Activated T-cell treated with anti-CD3 and anti-CD28 coated beads, Interleukin-2, amount 50 U/mL, for 72 hours (primary cell): ENCODE data around the gene PSEN1. TPM values are rescaled to one million over a fixed set of nuclear protein-coding genes. Genes with fewer than 3 reads are reported as not detected.
"Not testable (repeated sequence)": the region's sequence is repeated elsewhere in the genome, so short reads cannot be mapped to it uniquely, and the experiment has no call there.

Experiments used
- ATAC-seq, 2 donors: fragments of 150-1000 bp; cut with Tn5 transposase; replicated peaks in 1 of 2; 2 replicates each; pipeline ENCODE4 v1.10.0; 2021; ENCODE audit warnings: moderate library complexity in 2 of 2, mild to moderate bottlenecking in 1 of 2
- DNase-seq, 2 donors: peaks; one replicate each; pipeline ENCODE4 v3.0.0; 2021 to 2022; ENCODE audit warnings: mixed read lengths in 1 of 2
- H3K27ac Mint-ChIP-seq: one replicate; pipeline ENCODE4 v1.8.0; 2022; ENCODE audit warnings: mild to moderate bottlenecking, moderate library complexity, mixed read lengths
- H3K27me3 Mint-ChIP-seq: one replicate; pipeline ENCODE4 v1.8.0; 2022; ENCODE audit warnings: low read depth, mixed read lengths
- H3K36me3 Mint-ChIP-seq, 2 donors: one replicate each; pipeline ENCODE4 v1.8.0; 2022; ENCODE audit warnings: mixed read lengths in 2 of 2, mild to moderate bottlenecking in 1 of 2; ENCODE audit not compliant: insufficient read depth in 2 of 2
- H3K4me1 Mint-ChIP-seq: one replicate; pipeline ENCODE4 v1.8.0; 2022; ENCODE audit warnings: low read depth, mixed read lengths
- H3K4me3 Mint-ChIP-seq, 2 donors: one replicate each; pipeline ENCODE4 v1.8.0; 2022; ENCODE audit warnings: mild to moderate bottlenecking in 2 of 2, mixed read lengths in 2 of 2, moderate library complexity in 2 of 2
- H3K9me3 Mint-ChIP-seq, 2 donors: one replicate each; pipeline ENCODE4 v1.8.0; 2022; ENCODE audit warnings: mixed read lengths in 2 of 2
- total RNA-seq, 2 donors: library from RNA; stranded (reverse); gene quantifications; one replicate each; pipeline ENCODE4 v1.2.3, GENCODE V29; 2022

PSEN1 gene
- total RNA-seq, 2 donors from 2014 or later: 40.1 to 42.2 TPM

DNA sequence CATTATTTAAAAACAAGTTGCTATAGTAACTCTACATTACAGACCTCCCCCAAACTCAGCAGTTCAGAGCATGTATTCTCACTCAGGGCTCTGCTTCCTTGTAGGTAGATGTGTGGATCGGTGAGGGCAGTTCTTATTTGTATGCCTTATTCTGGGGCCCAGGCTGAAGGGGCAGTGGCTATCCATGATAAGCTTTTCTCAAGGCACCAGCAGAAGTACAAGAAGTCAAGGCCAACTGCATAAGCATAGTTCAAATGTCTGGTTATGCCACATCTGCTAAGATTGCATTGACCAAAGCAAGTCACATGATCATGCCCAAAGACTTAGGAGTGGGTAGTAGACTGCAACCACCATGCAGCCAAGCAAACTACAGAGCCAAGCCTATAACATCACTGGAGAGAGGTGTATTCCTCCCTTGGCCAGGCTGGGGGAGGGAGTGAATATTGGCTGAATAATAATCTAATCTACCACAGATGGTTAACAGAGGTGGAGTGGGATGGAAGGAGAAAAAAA is 4.6 kb downstream of the PSEN1 start:
- Mint-ChIP-seq H3K4me3 (peak overlapping the region; percentile 1 to 41), H3K36me3 (peaks cover 2 to 6% of the 10 kb centered on the region in 2 donors), H3K4me1 (peaks cover 52% of the 10 kb centered on the region), H3K27me3 (no peaks in the 10 kb centered on the region), H3K9me3 (no peaks in the 10 kb centered on the region), H3K27ac (peak overlapping the region; percentile 11)
- DNase-seq (no peak), ATAC-seq (no peak)

DNA sequence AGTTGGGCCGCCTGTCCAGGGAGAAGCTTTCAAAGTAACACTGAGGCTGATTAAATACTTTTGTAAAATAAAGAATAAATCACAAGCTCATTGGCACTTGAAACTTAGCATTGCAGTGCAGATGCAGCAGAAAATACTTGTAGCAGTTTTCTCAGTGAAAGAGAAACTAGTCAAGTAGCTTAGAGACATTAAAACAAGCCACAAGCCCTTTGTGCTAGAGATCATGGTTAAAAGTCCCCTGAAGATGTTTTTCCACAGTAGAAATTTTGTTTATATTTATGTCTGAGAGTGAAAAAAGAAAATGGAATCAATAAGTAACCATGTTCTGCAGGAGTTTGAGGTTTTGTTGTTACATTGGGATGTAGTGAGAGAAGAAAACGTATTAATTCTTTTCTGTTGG is 5.9 kb downstream of the PSEN1 start:
- Mint-ChIP-seq H3K9me3 (no peaks in the 10 kb centered on the region), H3K27ac (peak overlapping the region; percentile 88), H3K36me3 (peaks cover 0 to 4% of the 10 kb centered on the region in 2 donors), H3K4me3 (peak overlapping the region in 1 of 2 donors; percentile 39), H3K4me1 (peaks cover 46% of the 10 kb centered on the region), H3K27me3 (no peaks in the 10 kb centered on the region)
- ATAC-seq (no peak), DNase-seq (no peak)

GRCh38 chr14:73143003-73143402 is 6.7 kb downstream of the PSEN1 start:
- peak overlapping the region in 1 of 2 donors; percentile 23 for H3K4me3 Mint-ChIP-seq
- H3K4me1 Mint-ChIP-seq: peaks cover 40% of the 10 kb centered on the region
- H3K27ac Mint-ChIP-seq: peak overlapping the region; percentile 88
- no peaks in the 10 kb centered on the region for H3K9me3 Mint-ChIP-seq
- DNase-seq (no peak), ATAC-seq (no peak)
- no peaks in the 10 kb centered on the region for H3K27me3 Mint-ChIP-seq
- H3K36me3 Mint-ChIP-seq: peaks cover 0 to 3% of the 10 kb centered on the region in 2 donors

DNA sequence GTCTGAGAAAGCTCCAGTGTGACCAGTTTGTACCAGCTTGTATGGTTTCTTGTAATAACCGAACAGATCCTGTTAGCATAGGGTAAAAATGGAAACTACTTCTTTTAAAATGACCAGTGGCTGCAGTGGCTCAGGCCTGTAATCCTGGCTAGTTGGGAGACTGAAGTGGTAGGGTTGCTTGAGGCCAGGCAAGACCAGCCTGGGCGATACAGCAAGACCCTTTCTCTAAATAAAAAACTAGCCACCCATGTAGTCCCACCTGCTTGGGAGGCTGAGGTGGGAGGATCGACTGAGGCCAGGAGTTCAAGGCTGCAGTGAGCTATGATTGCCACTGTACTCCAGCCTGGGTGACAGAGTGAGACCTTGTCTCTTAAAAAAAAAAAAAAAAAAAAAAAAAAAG is 7.3 kb downstream of the PSEN1 start:
- H3K27ac Mint-ChIP-seq: peak overlapping the region; percentile 30
- ATAC-seq (no peak), DNase-seq (no peak)
- H3K36me3 Mint-ChIP-seq: peaks cover 0 to 6% of the 10 kb centered on the region in 2 donors
- H3K27me3 Mint-ChIP-seq: no peaks in the 10 kb centered on the region
- H3K4me1 Mint-ChIP-seq: peaks cover 40% of the 10 kb centered on the region
- H3K4me3 Mint-ChIP-seq: no peak overlapping the region
- no peaks in the 10 kb centered on the region for H3K9me3 Mint-ChIP-seq

- DNase-seq (no peak), ATAC-seq (no peak)
- peaks cover 0 to 10% of the 10 kb centered on the region in 2 donors for H3K36me3 Mint-ChIP-seq
- no peaks in the 10 kb centered on the region for H3K9me3 Mint-ChIP-seq
- no peak overlapping the region for H3K4me3 Mint-ChIP-seq
- no peak overlapping the region for H3K27ac Mint-ChIP-seq
- no peaks in the 10 kb centered on the region for H3K27me3 Mint-ChIP-seq
- H3K4me1 Mint-ChIP-seq: peaks cover 39% of the 10 kb centered on the region
Measured at GRCh38 chr14:73145371-73145770, 9.1 kb downstream of the PSEN1 start.

DNA sequence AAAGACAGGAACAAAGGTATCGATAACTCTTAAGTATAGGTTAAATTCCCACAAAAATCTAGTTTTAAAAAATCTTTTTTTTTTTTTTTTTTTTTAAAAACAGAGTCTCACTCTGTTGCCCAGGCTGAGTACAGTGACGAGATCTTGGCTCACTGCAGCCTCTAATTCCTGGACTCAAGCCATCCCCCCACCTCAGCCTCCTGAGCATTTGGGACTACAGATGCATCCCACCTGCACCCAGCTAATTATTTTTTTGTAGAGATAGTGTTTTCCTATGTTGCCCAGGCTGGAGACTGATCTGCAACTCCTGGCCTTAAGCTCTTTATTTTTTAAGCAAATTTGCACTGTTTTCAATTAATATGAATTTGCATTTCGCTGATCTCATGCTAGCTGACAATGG is 9.8 kb downstream of the PSEN1 start:
- Mint-ChIP-seq H3K4me1 (peaks cover 32% of the 10 kb centered on the region), H3K9me3 (no peaks in the 10 kb centered on the region), H3K4me3 (no peak overlapping the region), H3K27ac (no peak overlapping the region), H3K27me3 (no peaks in the 10 kb centered on the region), H3K36me3 (peaks cover 0 to 8% of the 10 kb centered on the region in 2 donors)
- ATAC-seq (no peak), DNase-seq (no peak)

- no peaks in the 10 kb centered on the region for H3K9me3 Mint-ChIP-seq
- peaks cover 0 to 10% of the 10 kb centered on the region in 2 donors for H3K36me3 Mint-ChIP-seq
- H3K4me1 Mint-ChIP-seq: peaks cover 9% of the 10 kb centered on the region
- no peaks in the 10 kb centered on the region for H3K27me3 Mint-ChIP-seq
- DNase-seq (no peak), ATAC-seq (no peak)
- H3K27ac Mint-ChIP-seq: no peak overlapping the region
- H3K4me3 Mint-ChIP-seq: no peak overlapping the region
Measured at GRCh38 chr14:73149753-73150152, 13.4 kb downstream of the PSEN1 start.

- Mint-ChIP-seq H3K9me3 (no peaks in the 10 kb centered on the region), H3K36me3 (peaks cover 0 to 9% of the 10 kb centered on the region in 2 donors), H3K4me1 (no peaks in the 10 kb centered on the region), H3K4me3 (no peak overlapping the region), H3K27me3 (no peaks in the 10 kb centered on the region), H3K27ac (no peak overlapping the region)
- DNase-seq: no peak
- no peak for ATAC-seq
Measured at GRCh38 chr14:73153272-73153671, 17.0 kb downstream of the PSEN1 start.

DNA sequence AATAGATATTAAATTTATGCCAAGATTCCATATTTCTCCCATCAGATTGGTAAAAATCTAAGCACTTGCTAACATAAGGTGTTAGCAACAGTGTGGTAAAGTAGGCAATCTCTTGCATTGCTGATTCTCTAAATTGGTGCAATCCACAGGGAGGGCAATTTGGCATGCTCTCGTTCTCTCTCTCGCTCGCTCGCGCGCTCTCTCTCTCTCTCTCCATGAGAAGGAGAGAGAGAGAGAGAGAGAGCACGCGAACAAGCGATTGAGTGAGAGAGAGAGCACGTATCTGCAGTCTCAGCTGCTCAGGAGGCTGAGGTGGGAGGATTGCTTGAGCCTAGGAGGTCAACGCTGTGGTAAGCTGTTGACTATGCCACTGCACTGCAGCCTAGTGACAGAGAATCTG is 25.9 kb downstream of the PSEN1 start:
- DNase-seq: no peak
- H3K27me3 Mint-ChIP-seq: no peaks in the 10 kb centered on the region
- no peak overlapping the region for H3K4me3 Mint-ChIP-seq
- peaks cover 2 to 19% of the 10 kb centered on the region in 2 donors for H3K36me3 Mint-ChIP-seq
- H3K27ac Mint-ChIP-seq: no peak overlapping the region
- no peaks in the 10 kb centered on the region for H3K4me1 Mint-ChIP-seq
- no peak for ATAC-seq
- H3K9me3 Mint-ChIP-seq: no peaks in the 10 kb centered on the region

DNA sequence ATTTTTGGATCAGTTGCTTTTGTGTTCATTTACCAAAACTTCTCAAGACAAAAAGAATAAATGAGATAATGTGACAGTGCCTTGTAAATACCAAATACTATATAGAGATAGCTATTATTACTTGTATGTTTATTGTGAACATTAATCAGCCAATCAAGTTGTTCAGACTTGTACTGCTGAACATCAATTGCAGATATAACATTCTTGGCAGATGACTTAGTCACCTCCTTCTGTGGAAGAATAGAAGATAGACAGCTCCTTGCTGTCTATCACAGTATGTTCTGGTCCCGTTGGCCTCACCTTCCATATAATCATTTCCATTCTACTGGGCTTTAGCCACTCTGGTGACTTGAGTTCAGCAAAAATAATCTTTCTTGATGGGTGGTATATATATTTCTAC is 30.1 kb downstream of the PSEN1 start:
- ATAC-seq: no peak
- Mint-ChIP-seq H3K4me1 (no peaks in the 10 kb centered on the region), H3K36me3 (peaks cover 0 to 11% of the 10 kb centered on the region in 2 donors), H3K9me3 (no peaks in the 10 kb centered on the region), H3K27ac (no peak overlapping the region), H3K27me3 (no peaks in the 10 kb centered on the region), H3K4me3 (no peak overlapping the region)
- no peak for DNase-seq

GRCh38 chr14:73167727-73168126 is 31.4 kb downstream of the PSEN1 start:
- Mint-ChIP-seq H3K27ac (peak overlapping the region; percentile 67), H3K4me1 (no peaks in the 10 kb centered on the region), H3K9me3 (no peaks in the 10 kb centered on the region), H3K36me3 (peaks cover 0 to 11% of the 10 kb centered on the region in 2 donors), H3K4me3 (no peak overlapping the region), H3K27me3 (no peaks in the 10 kb centered on the region)
- ATAC-seq: no peak
- no peak for DNase-seq

GRCh38 chr14:73168274-73168673 is 32.0 kb downstream of the PSEN1 start:
- H3K36me3 Mint-ChIP-seq: peaks cover 0 to 12% of the 10 kb centered on the region in 2 donors
- DNase-seq: no peak
- ATAC-seq: no peak
- no peaks in the 10 kb centered on the region for H3K4me1 Mint-ChIP-seq
- H3K27ac Mint-ChIP-seq: no peak overlapping the region
- H3K27me3 Mint-ChIP-seq: no peaks in the 10 kb centered on the region
- H3K9me3 Mint-ChIP-seq: no peaks in the 10 kb centered on the region
- no peak overlapping the region for H3K4me3 Mint-ChIP-seq

DNA sequence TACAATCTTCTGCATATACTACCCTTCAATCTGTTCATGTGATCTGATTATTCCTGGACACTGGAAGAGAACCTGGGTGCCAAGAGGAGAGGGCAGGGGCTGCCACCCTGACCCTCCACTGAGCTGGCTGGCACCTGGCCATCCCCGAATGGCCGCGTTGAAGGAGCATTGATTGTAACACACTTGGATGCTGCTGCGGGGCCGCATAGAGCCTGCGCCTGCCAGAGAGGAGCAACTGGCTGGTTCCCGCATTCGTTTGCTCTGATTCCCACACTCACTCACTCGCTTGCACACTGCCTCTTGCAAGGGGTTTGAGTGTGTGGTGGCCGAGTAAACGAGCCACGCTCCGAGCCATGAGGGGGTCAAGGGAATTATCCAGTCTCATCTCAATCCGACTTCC is 32.4 kb downstream of the PSEN1 start:
- Mint-ChIP-seq H3K27me3 (no peaks in the 10 kb centered on the region), H3K4me1 (no peaks in the 10 kb centered on the region), H3K36me3 (peaks cover 0 to 12% of the 10 kb centered on the region in 2 donors), H3K4me3 (no peak overlapping the region), H3K27ac (no peak overlapping the region), H3K9me3 (no peaks in the 10 kb centered on the region)
- no peak for DNase-seq
- ATAC-seq: no peak

DNA sequence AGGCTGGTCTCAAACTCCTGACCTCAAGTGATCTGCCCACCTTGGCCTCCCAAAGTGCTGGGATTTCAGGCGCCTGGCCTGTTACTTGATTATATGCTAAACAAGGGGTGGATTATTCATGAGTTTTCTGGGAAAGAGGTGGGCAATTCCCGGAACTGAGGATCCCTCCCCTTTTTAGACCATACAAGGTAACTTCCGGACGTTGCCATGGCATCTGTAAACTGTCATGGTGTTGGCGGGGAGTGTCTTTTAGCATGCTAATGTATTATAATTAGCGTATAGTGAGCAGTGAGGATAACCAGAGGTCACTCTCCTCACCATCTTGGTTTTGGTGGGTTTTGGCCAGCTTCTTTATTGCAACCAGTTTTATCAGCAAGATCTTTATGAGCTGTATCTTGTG is 33.5 kb downstream of the PSEN1 start:
- not testable (repeated sequence) for DNase-seq, H3K9me3 Mint-ChIP-seq, ATAC-seq, H3K4me3 Mint-ChIP-seq, H3K4me1 Mint-ChIP-seq, H3K27ac Mint-ChIP-seq, H3K27me3 Mint-ChIP-seq
- peaks cover 0 to 17% of the 10 kb centered on the region in 2 donors for H3K36me3 Mint-ChIP-seq
